ENCODE data around the gene CD151.

Gene CD151

DNA sequence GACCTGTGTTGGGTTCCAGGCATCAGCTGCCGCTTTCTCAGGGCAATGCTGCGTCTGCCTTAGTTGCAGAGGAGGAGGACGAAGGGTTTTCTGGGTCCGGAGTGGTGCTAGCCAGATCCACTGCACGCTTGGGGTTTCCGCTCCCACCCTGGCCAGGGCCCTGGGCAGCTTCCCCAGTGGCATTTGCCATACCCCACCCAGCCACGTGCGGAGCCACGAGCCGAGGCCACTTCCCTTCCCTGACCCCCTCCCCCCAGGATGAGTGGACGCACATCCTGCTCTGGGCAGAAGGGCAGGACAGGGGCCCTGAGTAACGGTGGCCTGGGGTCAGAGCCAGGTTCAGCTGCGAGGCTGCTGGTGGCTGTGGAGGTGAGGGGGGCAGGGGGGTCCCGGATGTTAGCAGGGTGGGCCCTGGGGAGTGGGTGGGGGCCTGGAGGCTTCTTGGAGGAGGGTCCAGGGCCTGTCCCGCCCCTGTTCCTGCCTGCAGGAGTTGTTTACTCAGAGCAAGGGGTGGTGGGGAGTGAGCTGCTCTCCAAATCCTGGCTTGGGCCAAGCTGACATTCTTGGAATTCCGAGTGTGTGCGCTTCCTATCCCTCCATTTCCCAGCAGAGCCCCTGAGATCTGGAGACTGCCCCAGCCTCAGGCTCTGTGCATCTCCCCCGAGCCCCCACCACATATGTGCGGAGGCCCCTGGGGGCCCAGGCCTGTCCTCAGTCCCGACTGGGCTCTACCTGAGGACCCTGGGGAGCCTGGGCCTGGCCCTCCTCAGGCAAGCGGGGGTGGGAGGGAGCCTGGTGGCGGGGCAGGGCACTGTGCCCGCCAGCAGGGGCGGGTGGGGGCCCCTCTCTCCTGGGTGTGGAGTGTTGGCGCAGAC, 11.3 kb downstream of the CD151 start:
- DNase-seq = no peak

DNA sequence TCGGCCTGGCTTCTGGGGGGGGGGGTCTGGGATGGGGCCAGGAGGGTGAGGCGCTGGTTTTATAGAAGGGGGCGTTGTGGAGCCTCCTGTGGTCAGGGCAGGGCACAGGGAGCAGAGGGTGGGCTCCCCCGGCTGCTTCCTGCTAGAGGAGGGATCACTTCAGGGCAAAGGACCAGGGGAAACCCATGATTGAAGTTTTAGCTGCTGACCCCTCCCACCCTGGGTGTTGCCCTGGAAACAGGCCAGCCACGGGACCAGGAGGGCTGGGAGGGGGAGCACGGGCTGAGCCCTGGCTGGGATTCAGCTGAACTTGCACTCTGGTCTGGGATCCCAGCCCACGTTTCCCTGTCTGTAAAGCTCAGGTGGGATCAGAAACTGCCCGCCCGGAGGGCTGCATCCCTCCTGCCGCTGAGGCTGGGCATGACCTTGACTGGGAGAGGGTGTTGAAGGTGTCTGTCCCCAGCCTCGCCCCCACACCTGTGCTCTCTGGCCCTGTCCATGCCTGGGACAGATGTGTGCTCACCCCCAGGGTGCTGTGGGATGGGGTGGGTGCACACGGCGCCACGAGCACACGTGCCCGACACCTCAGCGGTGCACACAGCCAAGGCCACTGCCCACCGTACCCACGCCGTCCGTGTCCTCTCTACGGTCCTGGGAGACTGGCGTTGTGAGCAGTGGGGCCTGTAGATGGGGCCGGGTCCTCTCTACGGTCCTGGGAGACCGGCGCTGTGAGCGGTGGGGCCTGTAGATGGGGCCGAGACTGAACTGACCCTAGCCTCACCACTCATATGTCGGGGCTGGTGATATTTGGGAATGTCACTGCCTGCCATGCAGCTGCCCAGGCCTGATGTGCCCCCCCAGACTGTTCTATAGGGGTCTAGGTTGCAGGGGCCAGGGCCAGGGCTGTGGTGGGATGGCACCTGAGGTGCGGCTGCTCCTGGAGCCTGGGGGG, 12.2 kb downstream of the CD151 start:
- no peak for DNase-seq

DNA sequence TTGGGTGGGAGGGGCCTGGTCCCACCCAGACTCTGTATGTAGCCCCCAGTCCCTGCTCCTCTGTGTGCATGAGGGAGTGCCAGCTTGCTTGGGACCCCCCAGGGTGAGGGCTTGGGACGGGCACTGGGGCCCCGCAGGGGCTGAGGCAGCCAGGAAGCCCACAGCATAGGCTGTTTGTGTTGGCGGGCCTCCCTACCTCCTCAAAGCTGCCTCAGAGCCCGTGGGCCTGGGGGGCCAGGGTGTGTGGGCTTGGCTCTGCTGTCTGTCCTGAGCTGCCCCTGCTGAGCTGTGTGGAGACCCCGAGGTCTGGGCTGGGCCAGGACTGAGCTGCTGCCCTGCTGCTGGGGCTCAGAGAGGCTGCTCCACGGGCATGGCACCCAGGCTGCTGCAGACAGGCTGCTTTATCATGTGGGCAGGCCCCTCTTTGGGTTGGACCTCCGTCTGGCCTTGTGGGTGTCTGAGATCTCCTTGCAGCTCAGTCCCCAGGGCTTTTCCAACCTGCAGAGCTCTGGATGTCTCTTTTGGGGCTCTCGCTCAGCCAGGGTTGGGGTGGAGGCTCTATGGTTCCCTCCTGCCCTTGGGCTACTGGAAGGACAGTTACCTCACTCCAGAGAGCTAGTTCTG, 13.2 kb downstream of the CD151 start:
- DNase-seq = no peak

DNA sequence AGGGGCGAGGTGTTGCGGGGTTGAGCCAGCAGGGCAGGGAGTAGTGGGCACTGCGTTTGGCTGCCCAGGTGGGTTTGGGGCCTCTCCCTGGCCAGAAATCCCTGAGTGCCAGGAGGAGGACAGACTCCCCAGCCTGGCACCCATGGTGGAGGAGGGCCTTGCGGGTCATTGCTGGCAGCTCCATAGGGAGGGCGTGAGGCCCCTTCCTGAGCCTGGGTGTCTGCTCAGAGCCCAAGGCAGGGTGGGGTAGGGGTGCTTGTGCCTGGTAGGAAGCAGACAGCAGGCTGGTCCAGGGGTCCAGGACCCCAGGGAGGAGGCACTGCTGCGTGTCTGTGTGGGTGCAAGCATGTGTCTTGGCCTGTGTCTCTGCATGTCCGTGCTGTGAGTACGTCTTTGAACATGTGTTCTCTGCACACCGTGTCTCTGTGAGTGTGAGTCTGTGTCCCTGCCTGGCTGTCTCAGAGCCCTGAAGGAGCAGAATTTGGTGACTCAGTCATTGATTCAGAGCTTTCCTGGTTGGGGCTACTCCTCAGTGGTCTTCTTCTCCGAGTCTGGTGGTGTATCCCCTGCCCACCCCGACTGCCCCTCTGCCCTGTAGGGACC, 13.8 kb downstream of the CD151 start:
- DNase-seq = no peak

DNA sequence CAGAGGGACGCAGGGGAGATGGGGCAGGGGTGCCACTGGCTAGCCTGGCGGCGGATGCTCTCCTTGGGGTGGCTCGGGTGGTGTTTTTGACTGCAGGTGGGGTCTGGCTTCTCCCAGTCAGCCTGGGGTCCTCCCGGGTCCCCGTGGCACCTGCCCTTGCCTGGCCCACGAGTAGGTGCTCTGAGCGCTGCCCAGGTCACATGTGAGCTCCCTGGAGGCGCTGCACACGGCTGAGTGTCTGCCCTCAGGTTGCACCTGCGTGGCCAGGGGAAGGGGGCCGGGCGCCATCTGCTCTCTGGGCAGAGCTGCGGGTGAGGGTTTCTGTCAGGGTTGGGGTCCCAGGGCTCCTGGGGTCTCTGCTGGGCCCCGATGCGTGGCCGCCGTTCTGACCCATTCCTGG, 15.1 kb downstream of the CD151 start:
- no peak for DNase-seq

DNA sequence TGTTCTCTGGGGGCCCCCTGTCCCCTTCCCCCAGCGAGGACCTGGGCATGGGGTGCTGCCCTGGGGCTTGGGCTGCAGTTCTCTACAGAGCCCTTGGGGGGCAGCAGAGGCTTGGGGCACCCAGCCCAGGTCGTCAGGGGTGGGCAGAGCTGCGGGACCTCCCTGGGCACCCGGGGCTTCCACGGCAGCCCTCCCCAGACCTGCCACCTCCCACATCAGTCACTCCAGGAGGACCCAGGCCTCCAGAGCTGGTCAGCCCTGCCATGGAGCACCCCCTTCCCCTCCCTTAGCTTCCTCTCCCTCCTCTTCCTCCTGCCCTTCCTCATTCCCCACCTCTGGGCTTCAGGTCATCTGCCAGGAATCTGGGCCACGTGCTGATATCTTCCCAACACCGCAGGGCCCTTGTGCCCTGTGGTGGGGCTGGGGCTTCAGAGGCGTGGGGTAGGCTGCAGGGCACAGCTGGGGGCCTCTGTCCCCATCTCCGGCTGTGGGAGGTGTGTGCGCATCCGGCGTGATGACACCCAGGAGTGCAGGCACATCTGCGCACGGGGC, 15.7 kb downstream of the CD151 start:
- no peak for DNase-seq

DNA sequence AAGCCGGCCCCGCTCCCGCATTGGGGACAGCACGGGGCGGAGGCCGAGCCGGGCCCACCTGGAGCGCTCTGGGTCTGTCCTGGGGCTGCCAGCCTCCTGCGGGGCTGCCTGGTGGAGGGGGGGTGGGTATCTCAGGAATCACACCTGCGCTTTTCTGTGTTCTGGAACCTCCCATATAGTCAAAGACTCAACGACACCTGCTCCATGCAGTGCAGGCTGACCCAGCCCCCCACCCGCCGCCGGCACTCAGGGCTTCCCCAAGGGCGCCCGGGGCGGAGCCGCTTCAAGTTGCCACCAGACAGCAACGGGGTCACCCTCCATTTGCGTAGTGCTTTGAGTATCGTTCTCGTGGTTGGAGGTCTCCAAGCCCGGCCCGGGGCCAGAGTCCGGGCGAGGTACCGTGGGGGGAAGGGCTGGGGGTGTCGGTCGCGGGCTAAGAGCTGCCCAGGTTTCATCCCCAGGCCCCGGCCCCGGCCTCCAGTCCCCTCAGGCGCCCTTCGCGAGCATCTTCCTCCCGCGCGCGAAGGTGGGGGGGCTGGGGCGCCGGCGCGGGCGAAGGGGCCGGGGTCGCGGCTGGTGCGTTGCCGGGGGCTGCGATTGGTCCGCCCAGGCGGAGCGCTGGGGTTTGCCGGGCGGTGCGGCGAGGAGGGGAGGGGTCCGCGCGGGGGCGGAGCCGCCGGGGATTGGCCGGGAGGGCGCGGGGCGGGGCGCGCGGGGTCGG, 16.5 kb downstream of the CD151 start:
- DNase-seq = peak; percentile 28

DNA sequence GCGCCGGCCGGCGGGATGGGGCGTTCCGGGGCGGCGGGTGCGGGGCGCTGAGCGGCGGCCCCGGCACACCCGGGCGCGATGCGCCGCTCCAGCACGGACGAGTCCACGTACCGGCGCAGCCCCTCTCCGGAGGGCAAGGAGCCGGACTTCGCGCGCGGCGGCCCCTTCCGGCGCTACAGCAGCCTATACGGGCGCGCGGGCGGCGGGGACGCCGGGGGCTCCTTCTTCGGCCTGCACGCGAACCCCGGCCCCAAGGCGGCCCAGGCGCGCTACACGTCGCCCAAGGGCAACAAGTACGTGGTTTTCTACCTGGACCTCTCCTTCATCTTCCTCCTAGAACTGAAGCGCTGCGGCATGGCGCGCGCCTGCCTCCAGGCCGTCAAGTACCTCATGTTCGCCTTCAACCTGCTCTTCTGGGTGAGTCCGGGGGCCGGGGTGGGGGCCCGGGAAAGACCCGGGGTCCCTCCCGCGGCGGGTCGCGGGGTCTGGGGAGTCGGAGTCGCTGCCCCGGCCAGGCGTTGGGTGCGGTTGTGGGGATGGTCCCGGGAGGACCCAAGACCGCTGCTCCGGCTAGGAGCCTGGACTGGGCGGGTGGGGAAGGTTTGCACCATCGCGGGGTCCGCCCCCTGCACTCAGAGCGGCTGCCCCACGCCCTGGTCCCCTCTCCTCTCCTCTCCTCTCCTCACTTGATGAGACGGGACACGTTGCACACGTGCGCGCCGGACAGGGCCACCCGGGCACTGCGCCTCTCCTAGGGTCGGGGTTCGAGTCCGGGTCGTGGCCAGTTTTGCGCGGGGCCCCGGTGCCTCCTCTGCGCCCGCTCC, 17.4 kb downstream of the CD151 start:
- no peak for DNase-seq

DNA sequence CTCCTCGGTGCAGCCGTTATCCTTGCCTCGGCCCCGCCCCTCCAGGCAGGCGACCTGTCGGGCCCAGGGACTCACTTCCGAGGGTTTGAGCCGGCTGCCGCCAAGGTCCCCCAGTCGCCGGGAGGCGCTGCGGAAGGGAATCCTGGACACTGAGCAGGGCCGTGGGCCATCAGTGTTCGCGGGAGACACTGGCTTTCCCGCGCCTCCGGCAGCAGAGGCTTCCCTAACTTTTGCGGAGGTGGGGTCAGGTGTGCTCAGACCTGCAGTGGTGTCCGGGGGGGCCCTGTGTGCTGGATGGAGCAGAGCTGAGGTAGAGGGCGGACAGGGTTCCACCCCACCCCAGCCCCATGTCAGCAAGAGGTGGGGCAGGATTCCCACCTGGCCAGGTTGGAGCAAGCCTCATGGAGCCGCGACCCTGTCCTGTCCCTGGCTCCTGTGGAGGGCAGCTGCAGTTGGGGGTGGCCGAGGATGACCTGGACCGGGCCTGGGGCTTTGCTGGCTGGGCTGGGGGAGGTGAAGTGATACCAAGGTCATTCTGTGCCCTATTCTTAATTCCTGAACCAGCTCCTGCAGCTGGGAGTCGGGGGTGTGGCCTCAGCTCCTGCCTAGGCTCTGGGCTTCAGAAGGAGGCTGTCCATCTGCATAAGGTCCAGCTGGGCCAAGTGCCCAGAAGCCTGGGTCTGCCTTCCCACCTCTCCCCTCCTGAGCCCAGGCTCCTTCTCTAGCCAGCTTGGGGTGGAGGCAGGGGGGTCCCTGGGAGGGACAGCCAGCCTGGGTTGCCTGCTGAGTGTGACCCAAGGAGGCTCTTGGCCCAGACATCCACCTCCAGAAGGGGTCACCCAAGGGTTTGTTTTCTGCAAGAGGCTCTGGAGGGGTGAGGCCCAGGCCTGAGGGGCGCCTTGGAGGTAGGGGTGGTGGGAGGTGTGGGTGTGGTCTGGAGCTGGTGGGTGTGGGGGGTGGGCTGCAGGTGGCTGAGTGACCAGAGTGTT, 18.3 kb downstream of the CD151 start:
- DNase-seq = peak; percentile 10

DNA sequence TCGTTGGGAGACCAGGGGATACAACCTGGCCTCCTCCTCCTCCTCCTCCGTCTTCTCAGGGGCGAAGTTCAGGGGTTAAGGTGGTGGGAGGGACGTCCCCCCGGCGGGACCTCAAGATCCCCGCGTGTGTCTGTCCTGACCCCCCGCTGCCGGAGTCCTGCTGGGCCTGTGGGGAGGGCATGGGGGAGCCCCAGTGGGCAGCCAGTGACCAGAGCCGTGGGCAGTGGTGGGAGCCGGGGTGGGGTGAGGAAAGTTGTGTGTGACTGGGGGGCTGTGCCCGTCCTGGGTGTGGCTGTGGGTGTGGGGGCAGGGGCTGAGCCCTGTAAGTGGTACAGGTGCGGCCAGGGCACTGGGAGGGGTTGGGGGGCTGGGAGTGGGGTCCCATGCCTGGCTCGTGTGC, 20.0 kb downstream of the CD151 start:
- no peak for DNase-seq

DNA sequence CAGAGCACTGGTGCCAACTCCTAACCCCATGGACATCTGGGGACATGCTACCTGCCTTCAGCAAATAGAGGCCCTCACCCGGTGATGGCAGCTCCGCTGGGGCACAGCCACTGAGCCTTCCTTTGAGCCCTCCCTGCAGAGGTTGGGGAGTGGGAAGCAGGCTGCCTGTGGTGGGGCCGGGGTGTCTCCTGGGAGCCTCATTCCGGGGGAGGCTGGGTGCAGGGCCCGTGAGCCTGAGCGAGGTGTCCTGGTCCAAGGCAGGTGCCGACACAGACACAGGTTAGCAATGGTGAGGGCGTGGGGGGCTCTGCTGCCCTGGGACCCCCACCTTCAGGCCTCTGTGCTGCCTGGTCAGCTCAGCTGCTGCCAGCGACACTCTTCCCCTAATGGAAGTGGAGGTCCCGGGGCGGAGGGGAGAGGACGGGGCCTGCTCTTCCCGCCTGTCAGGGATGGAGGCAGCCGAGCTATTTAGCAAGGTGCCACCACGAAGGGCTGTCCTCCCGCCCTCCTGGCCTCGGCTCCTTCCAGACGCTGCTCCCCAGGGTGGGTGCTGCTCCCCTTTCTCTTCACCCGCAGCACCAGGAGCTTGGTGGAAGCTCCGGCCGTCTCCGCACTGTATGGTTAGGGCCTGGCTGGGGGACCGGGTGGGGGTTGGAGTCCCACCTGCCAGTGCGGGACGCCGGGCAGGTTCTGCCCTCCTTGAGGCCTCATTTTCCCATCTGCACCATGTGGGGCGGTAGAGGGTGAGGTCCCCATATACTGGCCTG, 21.1 kb downstream of the CD151 start:
- DNase-seq = no peak

DNA sequence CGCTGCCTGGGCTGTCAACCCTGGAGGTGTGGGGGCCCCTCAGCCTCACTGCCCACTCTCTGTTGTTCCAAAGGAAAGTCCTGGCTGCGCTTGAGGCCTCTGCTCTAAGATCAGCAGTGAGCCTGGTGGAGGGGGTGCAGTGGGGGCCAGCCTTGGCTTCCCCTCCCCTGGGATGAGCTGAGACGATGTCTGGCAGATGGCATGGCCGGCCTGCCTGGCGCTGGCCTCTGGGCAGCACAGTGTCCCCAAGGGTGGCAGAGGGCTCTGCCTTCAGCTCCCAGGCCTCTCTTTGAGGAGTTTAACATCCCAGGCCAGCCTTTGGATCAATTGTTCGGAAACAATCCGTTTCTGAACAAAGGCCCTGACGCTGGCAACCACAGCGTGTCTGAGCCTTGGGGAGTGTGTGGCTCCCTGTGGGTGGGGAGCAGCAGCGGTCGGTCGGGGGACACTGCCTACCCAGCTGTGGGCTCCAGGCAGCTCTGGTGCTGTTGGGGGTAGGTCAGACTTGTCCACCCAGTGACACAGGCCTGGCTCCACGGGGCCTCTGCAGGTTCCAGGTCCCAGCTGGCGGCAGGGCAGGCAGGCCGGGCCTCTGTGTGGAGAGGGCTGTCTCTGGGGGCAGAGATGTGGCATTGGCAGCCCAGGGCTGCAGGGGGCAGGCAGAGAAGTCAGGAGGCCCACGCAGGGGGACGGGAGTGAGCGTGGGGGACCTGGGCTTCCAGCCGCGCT, 22.0 kb downstream of the CD151 start:
- no peak for DNase-seq

DNA sequence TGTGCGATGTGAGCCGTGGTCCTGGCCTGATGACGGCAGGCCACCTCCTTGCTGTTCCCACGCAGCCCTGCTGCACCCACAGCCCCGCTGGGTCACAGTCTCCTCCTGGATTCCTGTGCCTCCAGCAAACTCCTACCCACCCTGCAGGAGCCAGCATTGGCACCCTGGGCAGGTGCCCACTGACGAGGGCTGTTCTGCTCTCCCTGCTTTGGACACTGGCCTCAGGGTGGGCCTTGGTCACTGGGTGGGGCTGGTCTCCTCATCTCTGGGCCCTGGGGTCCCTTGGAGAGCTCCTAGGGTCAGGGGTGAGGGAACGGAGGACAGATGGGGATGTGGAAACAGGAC, 22.6 kb downstream of the CD151 start:
- DNase-seq = no peak

DNA sequence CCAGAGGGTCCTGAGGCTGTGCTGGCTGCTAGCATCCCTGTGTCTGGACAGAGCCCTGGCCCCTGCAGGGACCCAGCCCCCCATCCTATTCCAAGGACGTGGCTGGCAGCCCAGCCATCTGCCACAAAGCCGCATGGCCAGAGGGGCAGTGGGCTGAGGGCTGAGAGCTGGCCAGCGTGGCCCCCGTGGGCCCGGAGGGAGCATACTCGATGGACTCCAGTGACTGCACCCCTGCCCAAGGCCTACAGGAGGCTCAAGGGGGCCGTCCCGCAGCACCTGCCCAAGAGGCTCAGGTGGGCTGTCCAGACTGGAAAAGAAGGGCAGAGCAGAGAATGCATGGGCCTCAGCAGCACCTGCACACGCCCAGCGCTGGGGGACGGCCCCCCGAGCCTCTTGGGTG, 23.0 kb downstream of the CD151 start:
- DNase-seq = no peak

DNA sequence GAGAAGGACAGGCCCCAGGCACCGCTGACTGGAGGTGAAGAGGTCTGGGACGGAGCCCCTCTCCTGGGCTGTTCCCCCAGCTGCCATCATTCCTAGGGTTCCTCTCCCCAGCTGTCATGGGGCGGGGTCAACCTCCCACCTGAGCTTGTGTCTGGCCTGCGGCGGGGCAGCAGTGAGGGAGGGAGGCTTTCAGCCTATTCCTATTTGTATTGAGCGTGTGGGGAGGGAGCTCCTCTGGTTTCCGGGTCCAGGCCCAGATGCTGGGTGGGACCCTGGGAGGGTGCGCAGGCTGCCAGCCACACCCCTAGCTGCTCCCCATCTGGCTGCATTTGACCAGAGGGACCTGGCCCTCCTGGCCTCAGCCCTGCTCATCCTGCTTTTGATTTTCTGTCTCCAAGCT, 23.6 kb downstream of the CD151 start:
- DNase-seq = peak; percentile 39

DNA sequence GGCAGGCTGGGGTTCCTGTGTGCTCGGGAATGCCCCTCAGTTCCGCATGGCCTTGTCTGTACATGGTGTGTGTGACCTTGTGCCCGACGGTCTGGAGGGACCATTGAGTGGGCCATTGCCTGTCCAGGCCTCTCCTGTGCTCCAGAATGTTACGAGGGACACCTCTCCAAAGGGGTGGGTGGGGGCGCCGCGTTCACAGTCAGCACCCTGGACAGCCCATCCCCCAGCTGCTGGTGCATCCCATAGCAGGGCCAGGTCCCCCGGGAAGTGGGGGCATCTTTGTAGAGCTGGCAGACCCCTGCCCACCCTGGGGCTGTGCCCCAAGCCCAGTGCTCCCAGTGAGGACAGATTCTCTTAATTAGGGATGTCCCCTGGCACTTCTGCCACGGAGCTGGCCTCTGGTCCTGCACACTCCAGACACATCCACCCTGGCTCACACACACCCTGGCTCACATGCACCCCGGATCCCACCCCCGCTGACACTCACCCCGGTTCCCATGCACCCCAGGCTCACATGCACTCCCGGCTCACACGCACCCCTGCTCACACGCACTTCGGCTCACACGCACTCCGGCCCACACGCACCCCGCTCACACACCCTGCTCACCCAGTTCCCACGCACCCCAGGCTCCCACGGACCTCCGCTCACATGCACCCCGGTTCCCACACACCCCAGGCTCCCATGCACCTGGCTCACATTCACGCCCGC, 25.5 kb downstream of the CD151 start:
- no peak for DNase-seq

DNA sequence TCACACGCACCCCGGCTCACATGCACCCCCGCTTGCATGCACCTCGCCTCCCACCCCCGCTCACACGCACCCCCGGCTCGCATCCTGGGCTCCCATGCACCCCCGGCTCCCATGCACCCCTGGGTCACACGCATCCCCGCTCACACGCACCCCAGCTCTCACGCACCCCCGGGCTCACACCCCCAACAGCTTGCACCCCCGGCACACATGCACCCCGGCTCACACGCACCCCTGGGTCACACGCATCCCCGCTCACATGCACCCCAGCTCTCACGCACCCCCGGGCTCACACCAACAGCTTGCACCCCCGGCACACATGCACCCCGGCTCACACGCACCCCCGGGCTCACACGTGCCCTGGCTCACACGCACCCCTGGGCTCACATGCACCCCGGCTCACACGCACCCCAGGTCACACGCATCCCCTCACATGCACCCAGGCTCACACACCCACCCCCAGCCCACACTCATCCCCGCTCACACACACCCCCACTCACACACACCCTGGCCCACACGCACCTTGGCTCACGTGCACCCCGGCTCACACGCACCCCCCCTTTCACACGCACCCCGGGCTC, 26.1 kb downstream of the CD151 start:
- no peak for DNase-seq

All from NCI-H2171 (cell line).